MM.1S (cell line): ENCODE data around the gene KLC1.

Source experiments
- DNase-seq: peaks from one replicate; pipeline ENCODE4 v3.0.0-alpha.2; 2015
- H2AFZ ChIP-seq: fragments of 300-600 bp; sonication (generic); 2 replicates; pipeline ENCODE4 v1.6.0; 2016; ENCODE audit warnings: antibody characterized with exemption, low read length
- H3F3A ChIP-seq: fragments of 300-600 bp; sonication (generic); 2 replicates; pipeline ENCODE4 v1.6.1; 2016; ENCODE audit warnings: mild to moderate bottlenecking, antibody characterized with exemption, low read length, moderate library complexity, mixed read lengths; ENCODE audit not compliant: insufficient read depth
- H3K27ac ChIP-seq: fragments of 300-600 bp; sonication (generic); 2 replicates; pipeline ENCODE4 v1.5.1; 2016; ENCODE audit warnings: mild to moderate bottlenecking, low read length
- H3K27me3 ChIP-seq: fragments of 300-600 bp; sonication (generic); replicated peaks from 2 replicates; pipeline ENCODE4 v1.6.0; 2016; ENCODE audit warnings: low read length; ENCODE audit not compliant: insufficient read depth
- H3K36me3 ChIP-seq: fragments of 300-600 bp; sonication (generic); replicated peaks from 2 replicates; pipeline ENCODE4 v1.6.1; 2016; ENCODE audit warnings: mild to moderate bottlenecking, low read length, mixed read lengths; ENCODE audit not compliant: insufficient read depth
- H3K4me1 ChIP-seq: fragments of 300-600 bp; sonication (generic); 2 replicates; pipeline ENCODE4 v1.6.1; 2016; ENCODE audit warnings: low read length, mixed read lengths
- H3K4me2 ChIP-seq: fragments of 300-600 bp; sonication (generic); 2 replicates; pipeline ENCODE4 v1.6.0; 2016; ENCODE audit warnings: low read depth, low read length
- H3K4me3 ChIP-seq: fragments of 300-600 bp; sonication (generic); 2 replicates; pipeline ENCODE4 v1.5.1; 2016; ENCODE audit warnings: low read length, mixed read lengths
- H3K79me2 ChIP-seq: fragments of 300-600 bp; sonication (generic); 2 replicates; pipeline ENCODE4 v1.6.1; 2016; ENCODE audit warnings: mixed run types, low read length, mixed read lengths
- H3K9ac ChIP-seq: fragments of 300-600 bp; sonication (generic); 2 replicates; pipeline ENCODE4 v1.6.1; 2016; ENCODE audit warnings: low read length, mixed read lengths
- H3K9me2 ChIP-seq: fragments of 300-600 bp; sonication (generic); replicated peaks from 2 replicates; pipeline ENCODE4 v1.6.1; 2016; ENCODE audit warnings: mild to moderate bottlenecking, low read length, mixed read lengths; ENCODE audit not compliant: insufficient read depth
- H3K9me3 ChIP-seq: fragments of 300-600 bp; sonication (generic); replicated peaks from 2 replicates; pipeline ENCODE4 v1.6.1; 2016; ENCODE audit warnings: mild to moderate bottlenecking, low read length, mixed read lengths; ENCODE audit not compliant: insufficient read depth
- H4K20me1 ChIP-seq: fragments of 300-600 bp; sonication (generic); 2 replicates; pipeline ENCODE4 v1.6.1; 2016; ENCODE audit warnings: mild to moderate bottlenecking, low read length, moderate library complexity, mixed read lengths; ENCODE audit not compliant: insufficient read depth
- EZH2 ChIP-seq: fragments of 300-600 bp; sonication (generic); optimal IDR thresholded peaks from 2 replicates; pipeline ENCODE3; 2017; ENCODE audit warnings: low read depth, mild to moderate bottlenecking, antibody characterized with exemption, low read length, mixed read lengths
- EZH2phosphoT487 ChIP-seq: fragments of 300-600 bp; sonication (generic); IDR thresholded peaks from 2 replicates; pipeline ENCODE4 v1.6.1; 2018; ENCODE audit warnings: antibody characterized with exemption, low read length
- TF ChIP-seq, protein P1 (sequence below): fragments of 300-600 bp; sonication (generic); IDR thresholded peaks from 2 replicates; pipeline ENCODE4 v1.5.1; 2016; ENCODE audit warnings: antibody characterized with exemption, low read length, mixed read lengths

Gene KLC1

DNA sequence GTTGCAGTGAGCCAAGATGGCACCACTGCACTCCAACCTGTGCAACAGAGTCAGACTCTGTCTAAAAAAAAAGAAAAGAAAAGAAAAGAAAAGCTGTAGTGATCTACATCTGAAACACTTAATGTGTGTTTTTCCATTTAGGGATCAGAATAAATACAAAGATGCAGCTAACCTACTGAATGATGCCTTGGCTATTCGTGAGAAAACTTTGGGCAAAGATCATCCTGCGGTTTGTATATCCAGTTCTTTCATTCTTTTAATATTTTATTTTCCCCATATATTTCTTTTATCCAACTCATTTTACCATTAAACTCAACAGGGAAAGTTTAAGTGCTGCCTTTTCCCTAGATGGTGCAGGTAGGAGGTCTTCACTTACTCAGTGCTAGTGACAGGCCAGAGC lies 40.4 kb downstream of the KLC1 start:
- H4K20me1 ChIP-seq = no peaks in the 10 kb centered on the region
- no peaks in the 10 kb centered on the region; the same call in 1 of the 2 replicates for H3K36me3 ChIP-seq
- no peak overlapping the region for H3K27ac ChIP-seq

DNA sequence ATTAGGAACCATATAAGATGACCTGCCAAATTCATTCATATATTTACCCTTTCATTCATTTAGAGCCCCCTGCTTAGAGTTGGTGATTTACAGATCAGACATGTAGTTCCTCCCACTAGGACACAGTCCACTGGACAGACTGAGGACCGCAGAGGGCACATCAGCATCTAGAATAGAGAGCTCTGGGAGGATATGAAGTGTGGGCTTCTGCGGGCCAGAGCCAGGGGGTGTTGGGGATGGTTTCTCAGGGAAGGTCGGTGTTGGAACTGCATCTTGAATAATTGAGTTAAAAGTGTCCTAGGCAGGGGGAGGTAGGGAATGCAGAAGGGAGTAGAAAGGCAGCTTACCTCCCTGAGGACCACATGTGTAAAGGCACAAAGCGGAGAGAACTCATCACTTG lies 42.9 kb downstream of the KLC1 start:
- no peak for DNase-seq
- Histone ChIP-seq H4K20me1 (no peaks in the 10 kb centered on the region), H3K79me2 (no peaks in the 10 kb centered on the region; the same call in 1 of the 2 replicates), H3K9ac (no peak overlapping the region), H3K4me1 (no peaks in the 10 kb centered on the region), H3F3A (no peaks in the 10 kb centered on the region), H3K36me3 (no peaks in the 10 kb centered on the region; the same call in 1 of the 2 replicates), H2AFZ (no peak overlapping the region), H3K9me2 (no peaks in the 10 kb centered on the region), H3K4me2 (no peak overlapping the region), H3K27me3 (no peaks in the 10 kb centered on the region), H3K9me3 (no peaks in the 10 kb centered on the region), H3K27ac (no peak overlapping the region), H3K4me3 (no peak overlapping the region)
- no peak for TF ChIP-seq EZH2
- TF ChIP-seq, protein P1, sequence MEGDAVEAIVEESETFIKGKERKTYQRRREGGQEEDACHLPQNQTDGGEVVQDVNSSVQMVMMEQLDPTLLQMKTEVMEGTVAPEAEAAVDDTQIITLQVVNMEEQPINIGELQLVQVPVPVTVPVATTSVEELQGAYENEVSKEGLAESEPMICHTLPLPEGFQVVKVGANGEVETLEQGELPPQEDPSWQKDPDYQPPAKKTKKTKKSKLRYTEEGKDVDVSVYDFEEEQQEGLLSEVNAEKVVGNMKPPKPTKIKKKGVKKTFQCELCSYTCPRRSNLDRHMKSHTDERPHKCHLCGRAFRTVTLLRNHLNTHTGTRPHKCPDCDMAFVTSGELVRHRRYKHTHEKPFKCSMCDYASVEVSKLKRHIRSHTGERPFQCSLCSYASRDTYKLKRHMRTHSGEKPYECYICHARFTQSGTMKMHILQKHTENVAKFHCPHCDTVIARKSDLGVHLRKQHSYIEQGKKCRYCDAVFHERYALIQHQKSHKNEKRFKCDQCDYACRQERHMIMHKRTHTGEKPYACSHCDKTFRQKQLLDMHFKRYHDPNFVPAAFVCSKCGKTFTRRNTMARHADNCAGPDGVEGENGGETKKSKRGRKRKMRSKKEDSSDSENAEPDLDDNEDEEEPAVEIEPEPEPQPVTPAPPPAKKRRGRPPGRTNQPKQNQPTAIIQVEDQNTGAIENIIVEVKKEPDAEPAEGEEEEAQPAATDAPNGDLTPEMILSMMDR = no peak
- no peak for TF ChIP-seq EZH2phosphoT487

More for the DNA sequence above, 40.4 kb downstream of the KLC1 start:
- DNase-seq = no peak
- Histone ChIP-seq H3K9me3 (no peaks in the 10 kb centered on the region), H3K79me2 (no peaks in the 10 kb centered on the region; the same call in 1 of the 2 replicates), H3K4me3 (no peak overlapping the region), H3K4me1 (no peaks in the 10 kb centered on the region), H3K27me3 (no peaks in the 10 kb centered on the region), H3K4me2 (no peak overlapping the region), H3F3A (no peaks in the 10 kb centered on the region), H3K9ac (no peak overlapping the region), H3K9me2 (no peaks in the 10 kb centered on the region), H2AFZ (no peak overlapping the region)
- TF ChIP-seq EZH2phosphoT487 (no peak), EZH2 (no peak)

DNA sequence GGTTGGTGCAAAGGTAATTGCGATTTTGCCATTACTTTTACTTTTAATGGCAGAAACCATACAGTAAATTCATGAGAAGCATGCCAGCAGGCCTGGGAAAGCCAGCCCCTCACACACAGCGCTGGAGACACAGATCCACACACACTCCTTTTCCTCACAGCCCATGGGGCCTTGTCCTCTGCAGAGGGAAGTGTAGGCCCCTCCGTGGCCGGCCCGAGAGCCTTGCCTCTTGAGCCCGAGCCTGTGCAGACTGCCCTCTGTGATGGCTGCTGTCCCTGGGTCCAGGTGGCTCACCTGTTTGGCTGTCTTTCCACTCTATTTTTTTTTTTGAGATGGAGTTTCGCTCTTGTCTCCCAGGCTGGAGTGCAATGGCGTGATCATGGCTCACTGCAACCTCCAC lies 46.9 kb downstream of the KLC1 start:
- Histone ChIP-seq H2AFZ (no peak overlapping the region), H3K9me2 (no peaks in the 10 kb centered on the region), H3K36me3 (no peaks in the 10 kb centered on the region; the same call in 1 of the 2 replicates), H3K4me1 (no peaks in the 10 kb centered on the region), H3K4me2 (no peak overlapping the region), H3K9ac (no peak overlapping the region), H4K20me1 (no peaks in the 10 kb centered on the region), H3F3A (no peaks in the 10 kb centered on the region), H3K27me3 (no peaks in the 10 kb centered on the region), H3K9me3 (no peaks in the 10 kb centered on the region), H3K79me2 (no peaks in the 10 kb centered on the region), H3K4me3 (no peak overlapping the region), H3K27ac (no peak overlapping the region)
- TF ChIP-seq, protein P1 = no peak
- TF ChIP-seq EZH2phosphoT487 (no peak), EZH2 (no peak)
- DNase-seq = no peak

DNA sequence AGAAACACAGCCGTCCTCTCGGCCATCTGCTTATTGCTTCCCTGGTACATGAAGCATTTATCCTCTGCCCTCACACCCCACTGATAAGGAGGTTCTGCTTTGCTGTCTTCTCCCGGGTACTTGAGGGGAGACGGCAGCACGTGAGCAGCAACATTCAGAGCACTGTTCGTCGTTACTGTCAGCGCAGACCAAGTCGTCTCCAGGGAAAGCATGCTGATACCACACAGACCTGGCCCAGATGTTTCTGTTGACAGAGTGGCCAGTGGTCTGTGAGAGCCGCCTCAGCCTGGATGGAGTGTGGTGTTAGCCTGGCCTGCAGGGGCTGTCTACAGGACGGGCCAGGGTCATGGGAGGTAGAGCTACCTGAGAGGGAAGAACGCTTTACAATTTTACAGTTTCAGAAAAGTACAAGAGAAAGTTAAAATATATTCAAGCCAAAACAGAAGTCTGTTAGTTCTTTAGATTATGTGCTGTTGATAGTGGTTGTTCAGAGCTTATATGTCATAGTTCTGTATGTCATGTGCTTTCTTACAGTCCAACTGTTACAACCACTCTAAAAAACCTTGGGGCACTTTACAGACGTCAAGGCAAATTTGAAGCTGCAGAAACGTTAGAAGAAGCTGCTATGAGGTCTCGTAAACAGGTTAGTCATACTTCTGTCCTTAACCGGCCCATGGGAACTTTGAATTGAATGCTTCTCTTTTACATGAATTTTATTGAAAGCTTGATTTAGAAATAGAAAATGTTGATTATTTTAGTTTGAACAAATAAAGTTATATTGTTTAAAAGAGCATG lies 48.1 kb downstream of the KLC1 start:
- no peaks in the 10 kb centered on the region for H3K36me3 ChIP-seq
- H3K4me3 ChIP-seq = no peak overlapping the region
- H3K27me3 ChIP-seq = no peaks in the 10 kb centered on the region
- TF ChIP-seq EZH2 (no peak), EZH2phosphoT487 (no peak)
- TF ChIP-seq, protein P1 = no peak
- no peak overlapping the region for H3K4me2 ChIP-seq
- H3K79me2 ChIP-seq = no peaks in the 10 kb centered on the region
- no peak overlapping the region for H3K27ac ChIP-seq
- no peaks in the 10 kb centered on the region for H3K9me3 ChIP-seq
- no peaks in the 10 kb centered on the region for H4K20me1 ChIP-seq
- no peak for DNase-seq
- no peaks in the 10 kb centered on the region for H3K9me2 ChIP-seq
- H2AFZ ChIP-seq = no peak overlapping the region
- no peaks in the 10 kb centered on the region for H3F3A ChIP-seq
- no peaks in the 10 kb centered on the region for H3K4me1 ChIP-seq
- H3K9ac ChIP-seq = no peak overlapping the region
